DMS153 treated with DMSO at 0.1 percent for 48 hours (cell line): ENCODE results near the gene UCP2.

ENCODE experiments used
- DNase-seq: peaks from one replicate; lab custom pipeline; 2025; ENCODE audit not compliant: unreplicated experiment; lab: John Stamatoyannopoulos, UW

The UCP2 gene, protein sequence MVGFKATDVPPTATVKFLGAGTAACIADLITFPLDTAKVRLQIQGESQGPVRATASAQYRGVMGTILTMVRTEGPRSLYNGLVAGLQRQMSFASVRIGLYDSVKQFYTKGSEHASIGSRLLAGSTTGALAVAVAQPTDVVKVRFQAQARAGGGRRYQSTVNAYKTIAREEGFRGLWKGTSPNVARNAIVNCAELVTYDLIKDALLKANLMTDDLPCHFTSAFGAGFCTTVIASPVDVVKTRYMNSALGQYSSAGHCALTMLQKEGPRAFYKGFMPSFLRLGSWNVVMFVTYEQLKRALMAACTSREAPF

DNA sequence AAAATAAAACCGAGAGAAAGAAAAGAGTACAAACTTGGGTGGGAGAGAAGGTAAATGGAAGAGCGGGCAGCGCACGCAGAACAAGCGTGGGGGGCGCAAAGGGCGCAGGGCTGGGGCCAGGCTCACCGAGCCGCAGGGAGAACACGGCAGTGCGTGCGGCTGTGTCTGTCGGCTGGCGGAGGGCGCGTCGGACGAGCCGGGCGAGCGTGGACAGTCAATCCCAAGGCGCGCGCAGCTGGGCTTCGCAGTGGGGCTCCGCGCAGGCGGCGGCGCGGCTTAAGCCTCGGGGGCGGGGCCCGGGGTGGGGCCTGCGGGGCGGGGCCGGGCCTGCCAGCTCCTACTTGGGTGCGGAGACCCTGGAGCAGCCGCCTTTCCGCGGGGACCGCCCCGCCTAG is at the start of gene UCP2:
TSS of gene UCP2 (minus strand) at position 249 of the 395 bp plus-strand sequence. CDS start 4,465 bp downstream, outside the sequence.
- DNase-seq: peak; percentile 75

DNA sequence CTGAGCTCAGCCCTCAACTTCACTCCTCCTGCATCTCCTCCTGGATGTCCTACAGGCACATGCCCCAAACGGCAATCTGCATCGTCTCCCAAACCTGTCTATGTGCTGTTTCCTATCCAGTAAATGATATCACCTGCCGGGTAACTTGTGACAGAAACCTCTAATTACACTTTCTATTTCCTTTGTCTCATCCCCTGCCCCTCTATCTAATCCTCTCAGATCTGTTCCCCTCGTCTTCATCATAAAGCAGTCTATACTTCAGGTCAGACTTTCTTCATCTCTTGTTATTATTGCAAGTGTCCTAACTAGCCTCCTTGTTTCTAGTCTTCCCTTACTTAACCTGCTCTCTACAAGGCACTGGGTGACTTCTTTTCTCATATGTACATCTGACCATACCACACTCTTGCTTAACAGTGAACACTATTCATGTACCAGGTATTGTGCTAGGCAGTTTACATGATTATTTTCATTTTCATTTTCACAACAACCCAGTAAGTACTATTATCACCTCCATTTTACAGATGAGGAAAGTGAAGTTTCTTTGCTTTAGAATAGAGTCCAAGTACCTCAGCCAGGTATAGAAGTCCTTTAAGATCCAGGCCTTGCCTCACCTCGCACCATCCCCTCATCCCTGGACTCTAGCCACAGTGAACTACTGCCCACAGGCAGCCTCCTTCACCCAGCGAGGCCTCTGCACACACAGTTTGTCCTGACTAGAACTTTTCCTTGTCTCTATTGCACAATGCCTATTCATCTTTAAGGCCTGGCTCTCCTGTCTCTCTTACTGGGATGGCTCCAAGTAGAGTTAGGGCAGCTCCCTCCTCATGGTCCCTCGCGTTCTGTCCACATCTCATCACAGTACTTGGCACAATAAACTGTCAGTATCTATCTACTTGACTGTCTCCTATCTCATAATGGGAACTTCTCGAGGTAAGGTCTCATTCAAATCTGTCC is 48.4 kb upstream of the UCP2 start:
- no peak for DNase-seq

DNA sequence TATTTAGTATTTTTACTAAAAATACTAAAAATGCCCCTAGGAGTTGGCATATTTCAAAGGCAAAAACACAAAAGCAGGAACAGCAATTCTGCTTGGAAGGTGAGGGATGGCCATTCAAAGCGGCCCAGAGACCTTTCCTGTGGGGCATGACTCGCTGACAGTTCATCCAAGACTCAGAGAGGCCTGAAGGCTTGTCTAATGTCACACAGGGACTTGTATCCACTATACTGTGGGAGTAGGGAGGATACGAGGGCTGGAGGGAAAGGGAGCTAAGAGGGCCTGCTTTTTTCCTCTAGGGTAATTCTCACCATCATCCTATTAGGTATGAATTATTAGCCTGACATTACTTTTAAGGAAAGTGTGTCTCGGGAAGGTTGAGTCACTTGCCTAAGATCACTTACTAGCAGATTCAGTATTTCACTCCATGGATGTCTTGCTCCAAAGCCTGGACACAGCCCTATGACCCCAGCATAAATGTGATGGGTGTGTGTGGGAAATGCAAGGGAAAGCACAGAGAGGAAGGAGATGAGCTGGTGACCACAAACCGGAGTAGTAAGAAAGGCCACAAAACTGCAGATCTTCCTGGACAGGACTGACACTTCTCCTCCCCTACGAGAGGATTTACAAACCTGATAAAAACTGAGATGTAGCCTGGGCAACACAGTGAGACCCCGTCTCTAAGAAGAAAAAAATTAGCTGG is 43.0 kb upstream of the UCP2 start:
- no peak for DNase-seq

DNA sequence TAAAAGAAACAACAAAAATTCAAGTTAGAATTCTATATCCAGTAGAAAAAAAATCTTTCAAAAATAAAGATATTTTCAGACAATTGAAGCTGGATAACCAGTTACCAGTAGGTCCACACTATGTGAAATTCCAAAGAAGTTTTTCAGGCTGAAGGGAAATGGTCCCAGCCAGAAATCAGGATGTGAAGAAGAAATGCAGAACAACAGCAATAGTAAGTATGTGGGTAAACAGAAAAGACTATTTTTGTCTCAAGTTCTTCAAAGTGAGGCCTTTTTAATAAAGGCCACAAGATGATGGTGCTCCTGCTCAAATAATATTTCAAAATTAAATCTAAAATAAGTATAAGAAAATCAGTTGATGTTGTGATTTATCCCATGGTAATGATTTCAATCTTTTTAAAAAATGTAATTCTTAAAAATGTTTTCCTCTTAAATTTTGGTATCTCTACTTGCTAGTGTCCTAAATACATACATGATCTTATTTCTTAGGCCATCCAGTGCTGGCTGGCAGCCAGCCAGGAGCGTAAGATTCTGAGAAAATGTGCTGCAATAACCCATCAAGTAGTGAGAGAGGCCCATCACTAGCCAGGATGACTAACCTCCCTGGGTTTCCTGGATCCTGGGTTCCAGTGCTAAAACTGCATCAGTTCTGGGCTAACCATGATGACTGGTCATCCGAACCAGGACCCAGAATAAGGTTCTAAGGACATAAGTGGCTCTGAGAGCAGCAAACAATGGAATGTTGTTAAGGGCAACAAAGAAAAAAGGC is 41.8 kb upstream of the UCP2 start:
- DNase-seq: no peak

DNA sequence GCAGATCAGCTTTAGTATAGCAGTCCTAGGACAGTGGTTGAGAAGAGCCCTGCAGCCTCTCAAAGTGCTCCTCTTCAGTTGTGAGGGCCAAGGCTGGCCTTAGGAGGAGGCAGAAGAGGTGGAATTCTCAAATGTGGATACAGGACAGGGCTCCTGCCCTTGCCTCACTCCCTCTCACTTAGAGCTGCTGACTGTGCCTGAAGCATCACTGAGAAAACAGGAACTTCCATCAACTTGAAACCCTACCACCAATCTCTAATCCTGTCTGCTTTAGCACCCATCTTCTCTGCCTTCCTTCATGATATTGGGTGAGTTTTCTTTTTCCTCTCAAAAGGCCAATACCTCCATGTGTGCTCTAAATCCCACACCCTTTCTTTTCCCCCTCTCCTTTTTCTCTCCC is 40.6 kb upstream of the UCP2 start:
- no peak for DNase-seq

DNA sequence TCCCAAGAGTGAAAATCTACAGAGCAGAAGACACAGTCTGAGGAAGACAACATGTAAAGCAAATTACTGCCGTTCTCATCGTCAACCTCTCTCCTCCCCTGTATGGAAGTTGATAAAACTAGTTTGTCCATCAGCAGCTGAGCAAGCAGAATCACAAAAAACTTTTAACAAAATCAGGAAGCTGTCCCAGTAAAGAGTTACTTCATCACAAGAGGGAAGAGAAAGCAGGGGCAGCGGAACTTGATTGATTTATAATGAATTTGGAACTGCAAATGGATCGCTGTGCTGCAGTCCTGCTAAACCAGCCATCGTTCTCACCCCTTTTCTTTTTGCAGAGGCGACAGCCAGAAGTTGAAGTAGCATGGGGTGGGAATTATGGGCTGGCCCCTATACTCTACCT is 39.9 kb upstream of the UCP2 start:
- DNase-seq: no peak

DNA sequence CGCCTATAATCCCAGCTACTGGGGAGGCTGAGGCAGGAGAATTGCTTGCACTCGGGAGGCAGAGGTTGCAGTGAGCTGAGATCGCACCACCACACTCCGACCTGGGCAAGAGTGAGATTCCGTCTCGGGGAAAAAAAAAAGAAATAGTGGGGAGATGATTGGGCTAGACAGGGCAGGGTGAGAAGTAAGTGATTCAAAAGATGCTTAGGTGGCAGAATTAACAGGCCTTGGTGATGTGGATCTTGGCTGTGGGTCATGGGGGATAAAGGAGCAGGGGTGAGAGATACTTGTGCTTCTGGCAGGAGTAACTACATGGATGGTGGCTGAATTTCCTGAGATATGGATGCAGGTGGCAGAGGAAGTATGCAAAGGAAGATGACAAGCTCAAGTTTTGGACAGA is 39.4 kb upstream of the UCP2 start:
- DNase-seq: no peak

DNA sequence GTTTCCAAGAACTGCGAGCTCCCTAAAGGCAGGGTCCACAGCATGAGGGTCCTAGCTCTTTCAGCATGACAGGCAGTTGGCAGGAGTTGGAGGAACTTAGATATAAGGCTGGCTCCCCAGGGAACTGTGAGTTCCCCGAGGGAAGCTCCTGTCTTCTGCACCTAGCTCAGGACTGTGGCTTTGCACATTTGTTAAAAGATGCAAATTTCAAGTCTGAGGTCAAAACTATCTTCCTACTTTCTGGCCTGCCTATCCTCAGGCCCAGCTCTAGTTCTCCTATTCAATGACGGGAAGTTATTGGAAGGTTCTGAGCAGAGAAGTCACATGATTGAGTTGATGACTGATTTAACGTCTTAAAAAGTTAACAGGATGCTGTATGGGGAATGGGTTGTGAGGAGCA is 37.9 kb upstream of the UCP2 start:
- DNase-seq: no peak

DNA sequence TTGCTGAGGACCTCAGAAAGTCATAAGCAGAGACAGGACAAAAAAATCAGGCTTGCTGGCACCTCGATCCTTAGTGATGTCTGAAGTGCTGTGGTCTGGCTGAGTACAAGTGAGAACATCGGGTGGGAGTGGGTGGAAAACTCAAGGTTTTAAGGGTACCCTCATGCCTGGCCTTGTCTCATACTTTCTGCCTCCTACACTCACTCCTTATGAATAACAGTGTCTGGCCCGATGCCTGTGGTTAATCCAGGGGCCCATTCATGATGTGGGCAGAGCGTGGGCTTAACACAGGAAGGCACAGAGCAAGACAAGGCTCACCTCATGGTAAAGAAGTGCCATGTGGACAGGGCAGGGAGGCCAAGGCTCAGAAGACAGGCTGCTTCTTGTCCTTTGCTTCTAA is 37.2 kb upstream of the UCP2 start:
- DNase-seq: no peak

DNA sequence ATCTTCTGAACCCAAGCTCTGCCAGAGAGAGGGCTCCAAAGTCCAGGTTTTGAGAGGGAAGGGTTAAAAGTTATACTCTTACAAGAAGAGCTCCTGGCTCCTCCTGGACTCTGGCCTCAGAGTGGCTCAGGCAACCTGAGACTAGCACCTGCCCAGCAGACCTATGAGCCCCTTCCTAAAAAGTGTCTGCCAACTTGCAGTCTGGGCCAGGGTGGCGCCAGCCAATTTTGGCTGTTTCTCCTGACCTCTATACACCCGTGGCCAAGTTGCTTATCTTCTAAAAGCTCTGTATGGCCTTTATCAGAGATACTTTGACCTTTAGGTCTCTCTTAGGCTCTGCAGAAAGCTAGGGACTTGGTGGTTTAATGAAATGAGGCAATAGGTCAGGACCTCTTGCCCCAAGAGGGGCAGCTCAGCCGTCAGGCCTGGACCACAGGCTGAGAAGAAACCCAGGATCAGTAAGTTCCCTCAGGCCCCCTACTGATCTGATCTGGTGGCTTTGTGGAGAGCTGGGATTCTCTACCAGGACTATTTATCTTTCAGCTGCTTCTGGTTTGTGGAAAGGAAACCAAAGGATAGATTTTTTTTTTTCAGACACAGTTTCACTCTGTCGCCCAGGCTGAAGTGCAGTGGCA is 36.6 kb upstream of the UCP2 start:
- no peak for DNase-seq

DNA sequence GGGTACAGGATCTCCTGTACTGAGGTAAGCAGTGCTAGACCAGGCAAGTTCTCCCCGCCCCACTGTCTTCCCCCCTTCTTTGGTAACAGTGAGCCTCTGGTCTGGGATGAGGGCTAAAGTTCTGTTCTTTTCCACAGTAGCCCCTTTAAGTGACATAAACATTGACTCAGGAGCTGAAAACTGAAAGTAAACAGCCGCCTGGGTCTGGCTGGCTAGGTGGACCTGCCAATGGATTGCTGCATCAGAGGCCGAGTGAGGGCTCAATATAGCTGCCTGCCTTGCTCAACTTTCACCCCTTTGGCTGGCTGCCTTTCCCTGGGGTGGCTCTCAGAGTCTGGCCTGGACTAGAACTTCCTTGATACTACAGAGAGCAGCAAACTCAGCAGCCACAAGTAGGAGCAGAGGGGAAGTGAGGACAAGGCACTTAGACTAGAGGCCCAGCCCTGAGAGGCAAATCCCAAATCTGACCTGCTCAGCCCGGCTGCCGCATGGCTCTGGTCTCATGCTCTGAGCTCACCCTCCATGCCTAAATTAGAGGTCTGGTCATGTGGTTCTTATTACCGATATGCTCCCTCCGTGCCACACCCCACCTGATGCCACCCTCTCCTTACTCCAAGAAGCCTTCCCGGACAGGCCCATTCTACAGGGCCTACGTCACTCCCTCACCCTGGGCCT is 35.8 kb upstream of the UCP2 start:
- DNase-seq: no peak

DNA sequence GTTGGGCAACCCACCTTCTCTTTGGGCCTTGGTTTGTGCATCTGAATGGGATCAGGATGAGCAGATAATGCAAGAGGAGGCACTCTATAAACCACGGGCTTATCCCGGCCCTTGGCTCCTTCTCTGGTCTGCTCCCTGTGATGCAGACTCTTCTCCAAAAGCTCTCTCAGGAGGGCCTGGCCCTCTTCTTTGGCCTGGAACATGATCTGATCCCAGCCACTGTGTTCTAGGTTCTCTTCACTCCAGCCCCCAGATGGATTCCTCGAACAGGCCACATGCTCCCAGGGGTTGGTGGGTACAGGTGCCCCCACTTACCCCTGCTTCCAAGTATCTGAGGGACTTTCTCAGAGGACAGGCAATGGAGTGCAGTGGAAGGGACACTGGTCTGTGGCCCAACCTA is 35.0 kb upstream of the UCP2 start:
- DNase-seq: no peak

DNA sequence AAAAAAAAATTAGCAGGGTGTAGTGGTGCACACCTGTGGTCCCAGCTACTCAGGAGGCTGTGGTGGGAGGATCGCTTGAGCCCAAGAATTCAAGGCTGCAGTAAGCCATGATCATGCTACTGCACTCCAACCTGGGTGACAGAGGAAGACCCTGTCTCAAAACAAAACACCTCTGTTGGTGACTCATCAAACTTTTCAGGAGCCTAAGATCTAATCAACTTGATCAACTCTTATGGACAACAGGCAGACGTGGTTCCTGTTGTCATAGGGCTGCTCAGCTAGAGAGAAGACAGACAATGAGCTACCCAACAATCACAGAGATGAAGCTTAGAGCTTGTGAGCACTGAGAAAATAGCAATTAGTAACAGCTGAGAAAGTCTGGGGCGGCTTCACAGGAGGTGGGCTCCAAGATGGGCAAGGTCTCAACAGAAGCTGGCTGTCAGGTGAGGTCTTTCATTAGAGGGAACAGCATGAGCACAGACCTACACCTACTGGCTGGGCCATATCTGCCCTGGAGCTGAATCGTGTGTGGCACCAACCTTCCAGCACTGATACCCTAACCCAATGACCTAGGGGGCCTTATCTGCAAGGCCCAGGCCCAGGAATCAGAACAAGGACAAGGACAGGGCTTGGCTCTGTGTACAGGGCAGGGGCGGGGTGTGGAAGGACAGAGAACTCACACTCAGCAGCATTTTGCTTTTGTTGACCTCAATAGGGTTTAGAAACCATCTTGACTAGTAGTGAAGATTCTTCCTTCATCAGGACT is 33.5 kb upstream of the UCP2 start:
- DNase-seq: no peak

DNA sequence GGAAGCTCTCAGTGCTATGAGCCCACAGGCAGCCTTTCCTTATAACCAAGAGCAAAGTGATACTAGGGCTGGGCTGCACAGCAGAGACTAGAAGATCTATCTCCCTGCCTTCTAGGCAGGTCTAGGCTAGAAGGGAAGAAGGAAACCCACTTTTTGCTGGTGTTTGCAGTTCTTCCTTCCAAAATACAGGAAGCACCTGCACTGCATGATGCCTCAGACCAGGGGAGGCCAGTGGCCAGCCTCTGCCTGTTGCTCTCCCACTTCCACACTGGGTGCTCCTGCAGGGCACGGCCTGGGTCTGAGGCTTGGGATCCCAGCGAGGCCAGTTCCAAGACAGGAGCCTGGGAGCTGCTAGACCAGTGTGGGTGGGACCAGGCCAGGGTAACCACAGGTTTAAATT is 32.2 kb upstream of the UCP2 start:
- no peak for DNase-seq

DNA sequence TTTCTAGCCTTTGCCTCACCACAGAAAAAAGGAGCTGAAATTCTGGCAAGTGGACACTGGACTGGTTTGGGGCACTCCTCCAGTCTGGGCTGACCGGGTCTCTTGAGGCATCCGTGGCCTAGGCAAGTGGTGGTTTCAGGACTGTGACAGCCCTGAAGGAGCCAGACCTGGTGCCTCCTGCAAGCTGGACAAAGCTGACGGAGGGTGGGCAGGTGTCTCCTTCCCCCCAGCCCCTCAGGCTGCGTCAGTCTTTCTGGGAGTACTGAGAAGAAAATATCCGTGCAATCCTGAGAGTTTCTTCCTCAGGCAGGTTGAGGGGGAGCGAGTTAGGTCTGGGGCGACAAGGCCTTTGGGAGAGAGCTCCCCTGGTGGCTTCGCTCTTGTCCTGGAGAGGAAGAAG is 30.5 kb upstream of the UCP2 start:
- DNase-seq: no peak

DNA sequence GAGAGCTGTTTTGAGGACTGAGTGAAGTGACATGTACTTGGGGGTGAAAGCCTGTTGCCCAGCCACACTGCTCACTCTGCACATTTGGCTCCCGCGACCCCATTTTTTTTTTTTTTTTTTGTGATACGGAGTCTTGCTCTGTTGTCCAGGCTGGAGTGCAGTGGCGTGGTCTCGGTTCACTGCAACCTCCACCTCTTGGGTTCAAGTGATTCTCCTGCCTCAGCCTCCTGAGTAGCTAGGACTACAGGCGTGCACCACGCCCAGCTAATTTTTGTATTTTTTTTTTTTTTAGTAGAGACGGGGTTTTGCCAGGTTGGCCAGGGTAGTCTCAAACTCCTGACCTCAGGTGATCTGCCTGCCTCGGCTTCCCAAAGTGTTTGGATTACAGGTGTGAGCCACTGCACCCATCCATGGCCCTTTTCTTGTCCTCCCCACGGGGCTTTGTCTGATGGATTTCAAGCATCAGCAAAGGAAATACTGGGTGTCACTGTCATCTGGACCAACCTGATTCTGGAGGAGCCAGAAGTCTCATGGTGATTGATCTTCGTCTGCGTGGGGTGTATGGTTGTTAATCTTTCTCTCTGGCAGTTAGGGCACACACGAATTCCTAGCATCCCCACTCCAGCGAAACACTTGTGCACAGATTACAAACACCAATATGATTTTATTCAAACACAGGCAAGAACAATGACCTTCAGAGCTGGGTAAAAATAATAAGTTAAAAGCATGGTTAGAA is 29.6 kb upstream of the UCP2 start:
- no peak for DNase-seq

DNA sequence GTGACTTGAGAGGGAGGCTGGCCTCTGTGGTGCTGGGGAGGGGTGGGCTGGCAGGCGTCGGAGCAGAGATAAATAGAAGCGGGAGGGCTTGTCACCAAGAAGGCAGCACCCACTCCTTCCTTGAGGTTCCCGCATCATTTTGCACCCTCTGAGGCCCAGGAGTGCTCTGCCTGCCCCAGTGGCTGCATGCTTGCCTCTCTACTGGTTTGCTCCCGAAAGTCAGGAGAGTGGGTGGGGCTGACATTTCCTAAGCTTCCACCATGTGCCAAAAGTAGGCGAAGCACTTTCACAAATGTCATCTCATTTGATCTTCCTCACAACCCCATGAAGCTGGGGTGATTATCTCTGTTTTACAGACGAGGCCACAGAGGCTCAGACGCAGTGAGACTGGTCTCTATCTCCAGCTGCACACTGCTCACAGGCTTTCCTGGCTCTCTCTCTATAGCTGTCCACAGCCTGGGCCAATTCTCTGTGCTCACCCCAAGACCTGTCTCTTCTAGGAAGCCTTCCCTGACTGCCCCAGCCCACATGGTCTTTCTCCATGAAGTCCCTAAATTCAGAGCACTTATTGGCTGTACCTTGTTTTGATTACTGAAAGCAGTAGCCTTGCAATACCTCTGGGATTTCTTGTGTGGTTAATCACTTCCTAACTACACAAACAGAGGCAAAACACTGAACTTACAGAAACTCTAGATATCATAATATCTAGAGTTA is 28.9 kb upstream of the UCP2 start:
- DNase-seq: no peak
